Measurements from ENCODE around the gene MPDZ. TPM values are rescaled to one million over a fixed set of nuclear protein-coding genes. Genes with fewer than 3 reads are reported as not detected.

Gene MPDZ
- polyA plus RNA-seq, 1 donor (not counting 4 experiments of a cell fraction or from before 2014, with no cell fraction given) = 9.0 TPM

- Histone ChIP-seq H3K4me1 (ENCODE audit: control insufficient read depth, extremely low read depth, insufficient read depth, low read length) (no peaks in the 10 kb centered on the region), H3K9me3 (ENCODE audit: control insufficient read depth, low read depth, low read length) (no peaks in the 10 kb centered on the region), H3K9me1 (ENCODE audit: control insufficient read depth, extremely low read depth, insufficient read depth, low read length) (no peaks in the 10 kb centered on the region), H3K4me2 (ENCODE audit: control insufficient read depth, extremely low read depth, insufficient read depth, low read depth, low read length) (no peak overlapping the region), H4K20me1 (ENCODE audit: control insufficient read depth, extremely low read depth, insufficient read depth, low read length) (no peaks in the 10 kb centered on the region), H3K4me3 (ENCODE audit: control insufficient read depth in 2 of 3, extremely low read depth in 1 of 3, insufficient read depth in 2 of 3, low read depth in 1 of 3, low read length in 3 of 3) (no peak overlapping the region), H3K9ac (ENCODE audit: control insufficient read depth, extremely low read depth, insufficient read depth, low read length) (no peak overlapping the region), H3K79me2 (ENCODE audit: control insufficient read depth, insufficient read depth, low read length) (no peaks in the 10 kb centered on the region), H3K27me3 (ENCODE audit: control insufficient read depth, extremely low read depth, insufficient read depth, low read length) (no peaks in the 10 kb centered on the region), H3K27ac (ENCODE audit: control insufficient read depth, insufficient read depth, low read length) (no peak overlapping the region), H3K36me3 (ENCODE audit: control insufficient read depth in 2 of 2, extremely low read depth in 1 of 2, insufficient read depth in 2 of 2, low read length in 2 of 2) (peaks cover 0 to under 1% of the 10 kb centered on the region in 2 experiments), H2AFZ (ENCODE audit: control insufficient read depth, low read length) (no peak overlapping the region)
- FAIRE-seq = no peak
- dilution Hi-C loops (cut with MboI; ENCODE audit: extremely low pct_ligation_motif_present, low sequenced_read_pairs) = no loop called here
- no peak for TF ChIP-seq EZH2 (IDR thresholded peaks at IDR 0.05; ENCODE audit: low read length)
- TF ChIP-seq, protein P1, sequence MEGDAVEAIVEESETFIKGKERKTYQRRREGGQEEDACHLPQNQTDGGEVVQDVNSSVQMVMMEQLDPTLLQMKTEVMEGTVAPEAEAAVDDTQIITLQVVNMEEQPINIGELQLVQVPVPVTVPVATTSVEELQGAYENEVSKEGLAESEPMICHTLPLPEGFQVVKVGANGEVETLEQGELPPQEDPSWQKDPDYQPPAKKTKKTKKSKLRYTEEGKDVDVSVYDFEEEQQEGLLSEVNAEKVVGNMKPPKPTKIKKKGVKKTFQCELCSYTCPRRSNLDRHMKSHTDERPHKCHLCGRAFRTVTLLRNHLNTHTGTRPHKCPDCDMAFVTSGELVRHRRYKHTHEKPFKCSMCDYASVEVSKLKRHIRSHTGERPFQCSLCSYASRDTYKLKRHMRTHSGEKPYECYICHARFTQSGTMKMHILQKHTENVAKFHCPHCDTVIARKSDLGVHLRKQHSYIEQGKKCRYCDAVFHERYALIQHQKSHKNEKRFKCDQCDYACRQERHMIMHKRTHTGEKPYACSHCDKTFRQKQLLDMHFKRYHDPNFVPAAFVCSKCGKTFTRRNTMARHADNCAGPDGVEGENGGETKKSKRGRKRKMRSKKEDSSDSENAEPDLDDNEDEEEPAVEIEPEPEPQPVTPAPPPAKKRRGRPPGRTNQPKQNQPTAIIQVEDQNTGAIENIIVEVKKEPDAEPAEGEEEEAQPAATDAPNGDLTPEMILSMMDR (optimal IDR thresholded peaks at IDR 0.05 in 1 of 3, IDR thresholded peaks at IDR 0.05 in 1 of 3, conservative IDR thresholded peaks at IDR 0.05 in 1 of 3; ENCODE audit: extremely low read depth in 1 of 3, insufficient read depth in 2 of 3, low read length in 3 of 3) = no peak
- no peak for DNase-seq (ENCODE audit: low read depth, low spot score)
Measured at GRCh38 chr9:13145340-13145739, 134.2 kb downstream of the MPDZ start.

GRCh38 chr9:13144166-13144775 lies 135.2 kb downstream of the MPDZ start:
- H3K4me2 ChIP-seq (ENCODE audit: control insufficient read depth, extremely low read depth, insufficient read depth, low read depth, low read length) = no peak overlapping the region
- no peaks in the 10 kb centered on the region for H4K20me1 ChIP-seq (ENCODE audit: control insufficient read depth, extremely low read depth, insufficient read depth, low read length)
- H3K4me3 ChIP-seq (ENCODE audit: control insufficient read depth in 2 of 3, extremely low read depth in 1 of 3, insufficient read depth in 2 of 3, low read depth in 1 of 3, low read length in 3 of 3) = no peak overlapping the region
- H3K4me1 ChIP-seq (ENCODE audit: control insufficient read depth, extremely low read depth, insufficient read depth, low read length) = peaks cover 8% of the 10 kb centered on the region
- H3K9me1 ChIP-seq (ENCODE audit: control insufficient read depth, extremely low read depth, insufficient read depth, low read length) = no peaks in the 10 kb centered on the region
- H2AFZ ChIP-seq (ENCODE audit: control insufficient read depth, low read length) = no peak overlapping the region
- H3K27me3 ChIP-seq (ENCODE audit: control insufficient read depth, extremely low read depth, insufficient read depth, low read length) = no peaks in the 10 kb centered on the region
- dilution Hi-C loops (cut with MboI; ENCODE audit: extremely low pct_ligation_motif_present, low sequenced_read_pairs) = no loop called here
- FAIRE-seq = no peak
- no peaks in the 10 kb centered on the region for H3K79me2 ChIP-seq (ENCODE audit: control insufficient read depth, insufficient read depth, low read length)
- no peaks in the 10 kb centered on the region for H3K36me3 ChIP-seq (ENCODE audit: control insufficient read depth in 2 of 2, extremely low read depth in 1 of 2, insufficient read depth in 2 of 2, low read length in 2 of 2)
- DNase-seq (ENCODE audit: low read depth, low spot score) = no peak
- no peaks in the 10 kb centered on the region for H3K9me3 ChIP-seq (ENCODE audit: control insufficient read depth, low read depth, low read length)
- no peak overlapping the region for H3K9ac ChIP-seq (ENCODE audit: control insufficient read depth, extremely low read depth, insufficient read depth, low read length)
- no peak for TF ChIP-seq EZH2 (IDR thresholded peaks at IDR 0.05; ENCODE audit: low read length)
- TF ChIP-seq, protein P1 (optimal IDR thresholded peaks at IDR 0.05 in 1 of 3, IDR thresholded peaks at IDR 0.05 in 1 of 3, conservative IDR thresholded peaks at IDR 0.05 in 1 of 3; ENCODE audit: extremely low read depth in 1 of 3, insufficient read depth in 2 of 3, low read length in 3 of 3) = no peak
- no peak overlapping the region for H3K27ac ChIP-seq (ENCODE audit: control insufficient read depth, insufficient read depth, low read length)

Measured in keratinocyte (primary cell).